Measurements from ENCODE around the gene ZBTB3. TPM values are rescaled to one million over a fixed set of nuclear protein-coding genes. Genes with fewer than 3 reads are reported as not detected.

ZBTB3 gene
- total and polyA plus RNA-seq, 2 of the 13 experiments (the other 11 are each of a cell fraction or from before 2014, with no cell fraction given) = 3.4 to 5.2 TPM

- TF ChIP-seq UBTF (CRISPR knock-in tag; IDR thresholded peaks at IDR 0.05) = peak; percentile 86
- no peak for TF ChIP-seq NRL (CRISPR knock-in tag; IDR thresholded peaks at IDR 0.05; ENCODE audit: borderline replicate concordance)
- 0 out of 2 replicates have a peak, but pooled peaks have one; percentile 8 for TF ChIP-seq MAZ (IDR thresholded peaks at IDR 0.05; ENCODE audit: borderline replicate concordance, low read depth, low read length)
- TF ChIP-seq MAZ (CRISPR knock-in tag; IDR thresholded peaks at IDR 0.05; ENCODE audit: low read depth) = no peak
- 0 out of 2 replicates have a peak, but pooled peaks have one; percentile 27 for TF ChIP-seq ZNF639 (CRISPR knock-in tag; conservative IDR thresholded peaks at IDR 0.05)
- TF ChIP-seq THAP11 (CRISPR knock-in tag; IDR thresholded peaks at IDR 0.05) = peak; percentile 53; the same call in 1 of the 2 replicates
- peak; percentile 67; the same call in 1 of the 2 replicates for TF ChIP-seq BCL3 (CRISPR knock-in tag; IDR thresholded peaks at IDR 0.05)
- peak; percentile 82 for TF ChIP-seq THAP9 (CRISPR knock-in tag; IDR thresholded peaks at IDR 0.05; ENCODE audit: borderline replicate concordance)
- TF ChIP-seq E2F5 (CRISPR knock-in tag; conservative IDR thresholded peaks at IDR 0.05) = no peak
- TF ChIP-seq NFKB2 (CRISPR knock-in tag; IDR thresholded peaks at IDR 0.05; ENCODE audit: borderline replicate concordance) = peak; percentile 53; the same call in 1 of the 2 replicates
- peak; percentile 58; the same call in 1 of the 2 replicates for TF ChIP-seq YEATS4 (CRISPR knock-in tag; IDR thresholded peaks at IDR 0.05; ENCODE audit: borderline replicate concordance)
- TF ChIP-seq GATA4 (IDR thresholded peaks at IDR 0.05; ENCODE audit: borderline replicate concordance, low read depth) = 0 out of 2 replicates have a peak, but pooled peaks have one; percentile 13
- TF ChIP-seq NFYC (CRISPR knock-in tag; IDR thresholded peaks at IDR 0.05) = peak; percentile 98
- 0 out of 2 replicates have a peak, but pooled peaks have one; percentile 12 for TF ChIP-seq GLI4 (CRISPR knock-in tag; IDR thresholded peaks at IDR 0.05; ENCODE audit: borderline replicate concordance)
- TF ChIP-seq CSRNP1 (CRISPR knock-in tag; IDR thresholded peaks at IDR 0.05) = no peak
These were observed at the start of gene ZBTB3 (continued) for GRCh38 chr11:62753736-62754603.
